Measurements from ENCODE around the gene SAC3D1.

DNA sequence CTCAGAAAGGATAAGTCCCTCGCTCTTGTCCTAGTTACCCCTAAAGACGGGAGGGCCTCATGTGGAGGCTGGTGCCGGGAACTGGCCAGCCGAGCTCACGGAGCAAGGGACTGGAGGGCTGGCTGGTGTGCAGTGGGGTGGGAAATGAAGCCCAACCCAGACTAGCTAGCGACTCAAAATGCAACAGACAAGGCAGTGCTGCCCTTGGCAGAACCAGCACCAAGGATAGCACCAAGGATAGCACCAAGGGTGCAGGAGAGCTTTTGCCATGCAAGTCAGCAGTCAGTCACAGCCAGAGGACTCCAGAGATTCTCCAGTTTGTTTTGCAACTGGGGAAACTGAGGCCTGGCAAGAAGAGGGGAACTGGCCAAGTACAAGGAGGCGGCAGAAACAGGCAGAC lies 37.7 kb upstream of the SAC3D1 start:
- no peak for TF ChIP-seq POLR2A (IDR thresholded peaks at IDR 0.05)
- TF ChIP-seq, protein P1, sequence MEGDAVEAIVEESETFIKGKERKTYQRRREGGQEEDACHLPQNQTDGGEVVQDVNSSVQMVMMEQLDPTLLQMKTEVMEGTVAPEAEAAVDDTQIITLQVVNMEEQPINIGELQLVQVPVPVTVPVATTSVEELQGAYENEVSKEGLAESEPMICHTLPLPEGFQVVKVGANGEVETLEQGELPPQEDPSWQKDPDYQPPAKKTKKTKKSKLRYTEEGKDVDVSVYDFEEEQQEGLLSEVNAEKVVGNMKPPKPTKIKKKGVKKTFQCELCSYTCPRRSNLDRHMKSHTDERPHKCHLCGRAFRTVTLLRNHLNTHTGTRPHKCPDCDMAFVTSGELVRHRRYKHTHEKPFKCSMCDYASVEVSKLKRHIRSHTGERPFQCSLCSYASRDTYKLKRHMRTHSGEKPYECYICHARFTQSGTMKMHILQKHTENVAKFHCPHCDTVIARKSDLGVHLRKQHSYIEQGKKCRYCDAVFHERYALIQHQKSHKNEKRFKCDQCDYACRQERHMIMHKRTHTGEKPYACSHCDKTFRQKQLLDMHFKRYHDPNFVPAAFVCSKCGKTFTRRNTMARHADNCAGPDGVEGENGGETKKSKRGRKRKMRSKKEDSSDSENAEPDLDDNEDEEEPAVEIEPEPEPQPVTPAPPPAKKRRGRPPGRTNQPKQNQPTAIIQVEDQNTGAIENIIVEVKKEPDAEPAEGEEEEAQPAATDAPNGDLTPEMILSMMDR (IDR thresholded peaks at IDR 0.05), result no peak

Measured in right lobe of liver (tissue), 4 donors.